Fibroblast of lung (primary cell): ENCODE results near the gene LTB.

Experiments
- CTCF ChIP-seq, 2 donors: IDR thresholded peaks in 1 of 2; conservative IDR thresholded peaks in 1 of 2; 1 replicate in 1 of 2; 2 replicates in 1 of 2; pipeline ENCODE4 v1.5.1; 2011 to 2012; ENCODE audit warnings: low read length in 2 of 2, control low read depth in 1 of 2, inconsistent platforms in 1 of 2, low read depth in 1 of 2, mild to moderate bottlenecking in 1 of 2
- EZH2 ChIP-seq: IDR thresholded peaks from 2 replicates; pipeline ENCODE4 v1.5.1; 2012; ENCODE audit warnings: low read length, control low read depth, mild to moderate bottlenecking; ENCODE audit errors: missing control alignments

GRCh38 chr6:31621320-31621939, 39.2 kb upstream of the LTB start:
- no peak for TF ChIP-seq CTCF (conservative IDR thresholded peaks at IDR 0.05 in 1 of 2, IDR thresholded peaks at IDR 0.05 in 1 of 2; ENCODE audit: low read depth in 1 of 2, low read length in 2 of 2)
- no peak for TF ChIP-seq EZH2
